ENCODE measurements around the gene KL.

KL gene

DNA sequence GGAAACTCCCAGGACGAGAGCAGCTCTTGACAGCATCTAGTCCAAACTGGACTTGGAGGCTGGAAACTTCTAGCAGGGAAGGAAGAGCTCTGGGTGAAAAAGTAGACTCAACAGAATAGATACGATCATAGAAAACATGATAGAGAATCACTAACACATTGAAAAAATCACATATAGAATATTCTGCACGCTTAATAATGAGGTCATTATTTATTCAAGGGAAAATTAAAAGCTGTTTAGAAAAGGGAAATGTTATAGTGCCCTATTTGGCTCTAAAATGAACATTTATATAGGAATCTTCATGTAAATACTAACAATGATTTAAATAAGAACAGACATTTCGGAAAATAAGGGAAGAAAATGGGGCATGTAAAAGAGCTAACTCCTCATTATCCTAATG, 15.1 kb downstream of the KL start:
- no peak for TF ChIP-seq TAF1 (IDR thresholded peaks at IDR 0.05; ENCODE audit: borderline replicate concordance, insufficient read depth, low read length)
- TF ChIP-seq FOXP2 (optimal IDR thresholded peaks at IDR 0.05; ENCODE audit: borderline replicate concordance, extremely low read depth, extremely low read length, insufficient read depth), result no peak
- TF ChIP-seq SIN3A (IDR thresholded peaks at IDR 0.05; ENCODE audit: borderline replicate concordance, insufficient read depth, low read length), result no peak
- TF ChIP-seq, protein P1, sequence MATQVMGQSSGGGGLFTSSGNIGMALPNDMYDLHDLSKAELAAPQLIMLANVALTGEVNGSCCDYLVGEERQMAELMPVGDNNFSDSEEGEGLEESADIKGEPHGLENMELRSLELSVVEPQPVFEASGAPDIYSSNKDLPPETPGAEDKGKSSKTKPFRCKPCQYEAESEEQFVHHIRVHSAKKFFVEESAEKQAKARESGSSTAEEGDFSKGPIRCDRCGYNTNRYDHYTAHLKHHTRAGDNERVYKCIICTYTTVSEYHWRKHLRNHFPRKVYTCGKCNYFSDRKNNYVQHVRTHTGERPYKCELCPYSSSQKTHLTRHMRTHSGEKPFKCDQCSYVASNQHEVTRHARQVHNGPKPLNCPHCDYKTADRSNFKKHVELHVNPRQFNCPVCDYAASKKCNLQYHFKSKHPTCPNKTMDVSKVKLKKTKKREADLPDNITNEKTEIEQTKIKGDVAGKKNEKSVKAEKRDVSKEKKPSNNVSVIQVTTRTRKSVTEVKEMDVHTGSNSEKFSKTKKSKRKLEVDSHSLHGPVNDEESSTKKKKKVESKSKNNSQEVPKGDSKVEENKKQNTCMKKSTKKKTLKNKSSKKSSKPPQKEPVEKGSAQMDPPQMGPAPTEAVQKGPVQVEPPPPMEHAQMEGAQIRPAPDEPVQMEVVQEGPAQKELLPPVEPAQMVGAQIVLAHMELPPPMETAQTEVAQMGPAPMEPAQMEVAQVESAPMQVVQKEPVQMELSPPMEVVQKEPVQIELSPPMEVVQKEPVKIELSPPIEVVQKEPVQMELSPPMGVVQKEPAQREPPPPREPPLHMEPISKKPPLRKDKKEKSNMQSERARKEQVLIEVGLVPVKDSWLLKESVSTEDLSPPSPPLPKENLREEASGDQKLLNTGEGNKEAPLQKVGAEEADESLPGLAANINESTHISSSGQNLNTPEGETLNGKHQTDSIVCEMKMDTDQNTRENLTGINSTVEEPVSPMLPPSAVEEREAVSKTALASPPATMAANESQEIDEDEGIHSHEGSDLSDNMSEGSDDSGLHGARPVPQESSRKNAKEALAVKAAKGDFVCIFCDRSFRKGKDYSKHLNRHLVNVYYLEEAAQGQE (IDR thresholded peaks at IDR 0.05; ENCODE audit: insufficient read depth in 1 of 2, low read depth in 2 of 2, low read length in 2 of 2), result no peak

DNA sequence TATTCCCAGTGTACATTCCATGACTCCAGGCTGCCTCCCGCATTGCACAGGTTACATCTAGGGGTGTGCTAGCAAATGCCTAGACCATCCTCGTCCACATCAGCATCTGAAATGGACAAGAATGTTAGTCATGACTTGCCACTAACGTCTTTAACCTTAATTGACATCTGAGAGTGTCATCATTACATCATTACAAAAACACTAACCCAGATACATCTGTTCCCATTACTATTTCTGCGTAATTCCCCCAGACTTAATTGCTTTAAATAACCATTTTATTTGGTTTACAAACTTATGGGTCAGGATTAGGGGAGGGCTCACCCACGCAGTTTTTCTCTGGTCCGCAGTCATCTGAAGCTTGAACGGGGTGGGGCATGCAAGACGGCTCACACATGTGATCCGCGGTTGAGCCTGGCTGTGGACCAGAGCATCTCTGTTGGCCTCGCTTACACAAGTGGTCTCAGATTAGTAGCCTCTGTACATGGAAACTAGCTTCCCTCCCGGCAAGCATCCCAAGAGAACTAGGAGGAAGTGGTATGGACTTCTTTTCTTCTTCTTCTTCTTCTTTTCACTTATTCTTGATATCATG, 15.9 kb downstream of the KL start:
- TF ChIP-seq FOXP2 (optimal IDR thresholded peaks at IDR 0.05; ENCODE audit: borderline replicate concordance, extremely low read depth, extremely low read length, insufficient read depth) (no peak), TAF1 (IDR thresholded peaks at IDR 0.05; ENCODE audit: borderline replicate concordance, insufficient read depth, low read length) (no peak), SIN3A (IDR thresholded peaks at IDR 0.05; ENCODE audit: borderline replicate concordance, insufficient read depth, low read length) (no peak)
- TF ChIP-seq, protein P1 (IDR thresholded peaks at IDR 0.05; ENCODE audit: insufficient read depth in 1 of 2, low read depth in 2 of 2, low read length in 2 of 2), result no peak

DNA sequence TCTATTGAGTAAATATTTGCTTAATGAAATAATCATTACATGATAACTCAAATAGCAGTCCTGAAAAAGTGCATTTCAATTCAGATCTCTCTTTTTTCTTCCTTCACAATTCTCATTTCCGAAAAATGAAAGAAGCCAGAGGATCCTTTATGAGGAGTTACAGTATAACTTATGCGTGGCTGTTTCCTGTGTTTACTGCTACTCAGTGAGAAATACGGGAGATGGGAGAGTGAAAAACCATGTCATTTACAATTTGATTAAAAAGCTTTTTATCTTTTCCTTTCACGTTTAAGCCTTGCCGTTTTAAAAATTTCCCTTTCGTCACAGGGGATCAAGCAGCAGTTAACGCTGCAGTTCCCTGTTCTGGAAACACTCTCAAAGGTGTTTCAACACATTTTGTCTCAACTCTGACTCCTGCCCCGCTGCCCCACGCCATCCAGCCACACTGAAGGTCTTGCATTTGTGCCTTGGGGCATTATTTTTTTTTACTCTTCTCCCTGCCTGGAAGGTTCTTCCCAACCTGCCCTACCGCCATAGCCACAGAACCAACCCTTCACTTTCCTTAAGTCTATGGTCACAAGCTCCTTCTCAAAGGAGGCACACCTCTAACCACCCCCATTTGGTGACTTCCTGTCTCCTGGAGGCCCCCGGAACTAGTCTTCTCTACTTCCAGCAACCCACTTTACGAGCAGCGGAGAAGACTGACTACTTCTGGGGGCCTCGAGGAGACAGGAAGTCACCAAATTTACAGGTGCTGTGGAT, 17.0 kb downstream of the KL start:
- TF ChIP-seq TAF1 (IDR thresholded peaks at IDR 0.05; ENCODE audit: borderline replicate concordance, insufficient read depth, low read length), result no peak
- no peak for TF ChIP-seq SIN3A (IDR thresholded peaks at IDR 0.05; ENCODE audit: borderline replicate concordance, insufficient read depth, low read length)
- no peak for TF ChIP-seq FOXP2 (optimal IDR thresholded peaks at IDR 0.05; ENCODE audit: borderline replicate concordance, extremely low read depth, extremely low read length, insufficient read depth)
- TF ChIP-seq, protein P1 (IDR thresholded peaks at IDR 0.05; ENCODE audit: insufficient read depth in 1 of 2, low read depth in 2 of 2, low read length in 2 of 2), result no peak
- no peak for TF ChIP-seq POLR2AphosphoS5 (IDR thresholded peaks at IDR 0.05; ENCODE audit: low read depth, low read length)

DNA sequence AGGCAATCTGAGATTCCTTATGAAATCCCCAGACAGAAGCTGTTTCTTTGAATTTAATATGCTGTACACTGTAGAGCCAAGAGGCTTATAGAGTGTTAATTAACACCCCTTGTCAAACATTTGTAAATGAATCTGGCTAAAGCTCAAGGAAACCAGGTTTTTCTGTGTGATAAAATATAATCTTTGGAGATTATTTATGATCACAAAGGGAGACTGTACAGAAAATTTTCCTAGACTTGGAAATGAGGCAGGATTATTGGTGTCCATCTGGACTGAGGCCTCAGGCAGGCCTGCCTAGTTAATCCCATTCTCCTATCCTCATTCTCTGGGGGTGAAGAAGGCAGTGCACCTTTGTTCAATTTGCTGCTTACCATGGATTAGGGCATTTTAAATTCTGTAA, 17.8 kb downstream of the KL start:
- TF ChIP-seq, protein P1 (IDR thresholded peaks at IDR 0.05; ENCODE audit: insufficient read depth in 1 of 2, low read depth in 2 of 2, low read length in 2 of 2), result no peak
- no peak for TF ChIP-seq SIN3A (IDR thresholded peaks at IDR 0.05; ENCODE audit: borderline replicate concordance, insufficient read depth, low read length)
- no peak for TF ChIP-seq FOXP2 (optimal IDR thresholded peaks at IDR 0.05; ENCODE audit: borderline replicate concordance, extremely low read depth, extremely low read length, insufficient read depth)
- no peak for TF ChIP-seq TAF1 (IDR thresholded peaks at IDR 0.05; ENCODE audit: borderline replicate concordance, insufficient read depth, low read length)
- no peak for TF ChIP-seq POLR2AphosphoS5 (IDR thresholded peaks at IDR 0.05; ENCODE audit: low read depth, low read length)

Measured in PFSK-1 (cell line).